Gastrocnemius medialis (tissue), 4 donors: Measurements from ENCODE around the gene TBC1D2.
"Not testable (repeated sequence)": the region's sequence is repeated elsewhere in the genome, so short reads cannot be mapped to it uniquely, and the experiment has no call there.

Experiments used
- POLR2A ChIP-seq, 2 donors: fragments of 450-650 bp; IDR thresholded peaks; one replicate each; pipeline ENCODE4 v1.6.1; 2017; ENCODE audit warnings: antibody characterized with exemption in 2 of 2, mild to moderate bottlenecking in 2 of 2, moderate library complexity in 2 of 2
- TF ChIP-seq, protein P1 (sequence below), 5 experiments: fragments of 450-650 bp in 3 of 5; fragments of 200-600 bp in 2 of 5; sonication (generic) in 2 of 5; IDR thresholded peaks in 4 of 5; conservative IDR thresholded peaks in 1 of 5; 1 replicate in 4 of 5; 2 replicates in 1 of 5; pipeline ENCODE4 v1.5.1; 2016 to 2019; ENCODE audit warnings: antibody characterized with exemption in 5 of 5, mild to moderate bottlenecking in 3 of 5, moderate library complexity in 3 of 5

- TF ChIP-seq, protein P1, sequence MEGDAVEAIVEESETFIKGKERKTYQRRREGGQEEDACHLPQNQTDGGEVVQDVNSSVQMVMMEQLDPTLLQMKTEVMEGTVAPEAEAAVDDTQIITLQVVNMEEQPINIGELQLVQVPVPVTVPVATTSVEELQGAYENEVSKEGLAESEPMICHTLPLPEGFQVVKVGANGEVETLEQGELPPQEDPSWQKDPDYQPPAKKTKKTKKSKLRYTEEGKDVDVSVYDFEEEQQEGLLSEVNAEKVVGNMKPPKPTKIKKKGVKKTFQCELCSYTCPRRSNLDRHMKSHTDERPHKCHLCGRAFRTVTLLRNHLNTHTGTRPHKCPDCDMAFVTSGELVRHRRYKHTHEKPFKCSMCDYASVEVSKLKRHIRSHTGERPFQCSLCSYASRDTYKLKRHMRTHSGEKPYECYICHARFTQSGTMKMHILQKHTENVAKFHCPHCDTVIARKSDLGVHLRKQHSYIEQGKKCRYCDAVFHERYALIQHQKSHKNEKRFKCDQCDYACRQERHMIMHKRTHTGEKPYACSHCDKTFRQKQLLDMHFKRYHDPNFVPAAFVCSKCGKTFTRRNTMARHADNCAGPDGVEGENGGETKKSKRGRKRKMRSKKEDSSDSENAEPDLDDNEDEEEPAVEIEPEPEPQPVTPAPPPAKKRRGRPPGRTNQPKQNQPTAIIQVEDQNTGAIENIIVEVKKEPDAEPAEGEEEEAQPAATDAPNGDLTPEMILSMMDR (IDR thresholded peaks at IDR 0.05 in 4 of 5, conservative IDR thresholded peaks at IDR 0.05 in 1 of 5), result not testable (repeated sequence)
- TF ChIP-seq POLR2A (IDR thresholded peaks at IDR 0.05), result not testable (repeated sequence)
Measured at GRCh38 chr9:98270284-98270683, 14.8 kb upstream of the TBC1D2 start.
